ENCODE measurements around the gene COL27A1. TPM values are rescaled to one million over a fixed set of nuclear protein-coding genes. Genes with fewer than 3 reads are reported as not detected.

COL27A1 gene
- total RNA-seq, 1 donor from 2014 or later = 13.0 TPM

DNA sequence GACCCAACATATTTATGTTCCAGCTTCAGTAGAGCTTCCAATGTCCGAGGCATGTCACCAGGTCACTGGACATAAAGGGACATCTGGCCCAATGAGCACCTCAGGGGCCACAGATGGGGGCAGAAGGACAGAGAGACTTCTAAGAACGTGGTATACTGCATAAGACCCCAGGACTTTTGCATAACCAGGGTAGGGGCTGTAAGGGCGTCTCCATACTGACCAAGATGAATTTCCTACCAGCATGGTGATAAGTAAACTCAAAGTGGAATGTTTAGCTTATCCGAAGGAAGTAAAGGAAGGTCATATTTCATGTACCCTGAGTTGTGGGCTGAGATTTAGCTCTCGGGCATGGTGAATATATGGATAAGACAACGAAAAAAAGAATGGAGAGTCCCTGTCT, 17.5 kb upstream of the COL27A1 start:
- intact Hi-C loops (cut with DNase I) = no loop called here
- TF ChIP-seq, protein P1, sequence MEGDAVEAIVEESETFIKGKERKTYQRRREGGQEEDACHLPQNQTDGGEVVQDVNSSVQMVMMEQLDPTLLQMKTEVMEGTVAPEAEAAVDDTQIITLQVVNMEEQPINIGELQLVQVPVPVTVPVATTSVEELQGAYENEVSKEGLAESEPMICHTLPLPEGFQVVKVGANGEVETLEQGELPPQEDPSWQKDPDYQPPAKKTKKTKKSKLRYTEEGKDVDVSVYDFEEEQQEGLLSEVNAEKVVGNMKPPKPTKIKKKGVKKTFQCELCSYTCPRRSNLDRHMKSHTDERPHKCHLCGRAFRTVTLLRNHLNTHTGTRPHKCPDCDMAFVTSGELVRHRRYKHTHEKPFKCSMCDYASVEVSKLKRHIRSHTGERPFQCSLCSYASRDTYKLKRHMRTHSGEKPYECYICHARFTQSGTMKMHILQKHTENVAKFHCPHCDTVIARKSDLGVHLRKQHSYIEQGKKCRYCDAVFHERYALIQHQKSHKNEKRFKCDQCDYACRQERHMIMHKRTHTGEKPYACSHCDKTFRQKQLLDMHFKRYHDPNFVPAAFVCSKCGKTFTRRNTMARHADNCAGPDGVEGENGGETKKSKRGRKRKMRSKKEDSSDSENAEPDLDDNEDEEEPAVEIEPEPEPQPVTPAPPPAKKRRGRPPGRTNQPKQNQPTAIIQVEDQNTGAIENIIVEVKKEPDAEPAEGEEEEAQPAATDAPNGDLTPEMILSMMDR (IDR thresholded peaks at IDR 0.05) = no peak
- Histone ChIP-seq H3K36me3 (no peaks in the 10 kb centered on the region), H3K27ac (no peak overlapping the region), H3K9me3 (no peaks in the 10 kb centered on the region), H3K4me3 (no peak overlapping the region), H3K27me3 (ENCODE audit: low read depth) (no peaks in the 10 kb centered on the region), H3K4me1 (peaks cover 30% of the 10 kb centered on the region)
- DNase-seq (no peak), ATAC-seq (no peak)

DNA sequence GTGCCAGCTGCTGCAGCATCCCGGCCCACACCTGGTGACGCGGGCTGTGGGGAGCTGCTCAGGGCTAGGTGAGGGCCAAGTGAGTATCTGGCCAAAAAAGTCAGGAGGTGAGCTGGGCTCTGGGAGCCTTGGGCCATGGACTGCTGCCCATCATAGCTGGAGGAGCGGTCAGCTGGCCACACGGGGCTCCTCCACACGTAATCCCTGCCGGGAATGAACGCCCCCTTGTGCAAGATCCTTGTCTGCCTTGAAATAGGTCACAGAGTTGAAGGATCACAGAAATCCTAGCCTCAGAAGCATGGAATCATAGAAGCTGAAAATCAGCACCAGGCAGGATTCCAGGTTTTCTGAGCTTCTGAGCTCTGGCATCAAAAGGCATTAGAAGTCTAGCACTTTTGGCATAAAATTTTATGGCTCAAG, 16.8 kb upstream of the COL27A1 start:
- intact Hi-C loops (cut with DNase I) = no loop called here
- peaks cover 30% of the 10 kb centered on the region for H3K4me1 ChIP-seq
- DNase-seq (no peak), ATAC-seq (no peak)
- H3K27me3 ChIP-seq (ENCODE audit: low read depth) = no peaks in the 10 kb centered on the region
- H3K4me3 ChIP-seq = no peak overlapping the region
- H3K9me3 ChIP-seq = no peaks in the 10 kb centered on the region
- TF ChIP-seq, protein P1 (IDR thresholded peaks at IDR 0.05) = no peak
- H3K27ac ChIP-seq = no peak overlapping the region
- no peaks in the 10 kb centered on the region for H3K36me3 ChIP-seq

DNA sequence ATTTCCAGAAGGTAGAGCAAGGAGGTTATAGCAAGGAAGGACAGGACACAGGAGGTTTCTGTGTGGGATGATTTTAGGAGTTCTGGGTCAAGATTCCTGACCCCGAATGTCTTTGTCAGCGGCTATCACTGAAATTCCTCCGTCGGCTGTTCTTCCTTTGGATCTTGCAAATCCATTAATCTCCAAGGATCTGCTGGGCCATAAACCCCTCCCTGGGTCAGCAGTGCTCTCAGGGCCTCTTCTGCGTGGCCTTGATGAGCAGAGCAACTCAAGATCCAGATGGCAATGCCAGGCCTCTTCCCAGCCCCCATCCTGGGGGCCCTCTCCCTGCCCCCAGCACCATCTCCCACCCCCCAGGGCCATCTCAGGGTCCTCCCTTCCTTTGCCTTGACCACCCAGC, 16.3 kb upstream of the COL27A1 start:
- Histone ChIP-seq H3K27me3 (ENCODE audit: low read depth) (no peaks in the 10 kb centered on the region), H3K9me3 (no peaks in the 10 kb centered on the region), H3K36me3 (no peaks in the 10 kb centered on the region), H3K27ac (no peak overlapping the region), H3K4me1 (peaks cover 30% of the 10 kb centered on the region), H3K4me3 (no peak overlapping the region)
- ATAC-seq (no peak), DNase-seq (no peak)
- TF ChIP-seq, protein P1 (IDR thresholded peaks at IDR 0.05) = no peak
- intact Hi-C loops (cut with DNase I) = no loop called here

DNA sequence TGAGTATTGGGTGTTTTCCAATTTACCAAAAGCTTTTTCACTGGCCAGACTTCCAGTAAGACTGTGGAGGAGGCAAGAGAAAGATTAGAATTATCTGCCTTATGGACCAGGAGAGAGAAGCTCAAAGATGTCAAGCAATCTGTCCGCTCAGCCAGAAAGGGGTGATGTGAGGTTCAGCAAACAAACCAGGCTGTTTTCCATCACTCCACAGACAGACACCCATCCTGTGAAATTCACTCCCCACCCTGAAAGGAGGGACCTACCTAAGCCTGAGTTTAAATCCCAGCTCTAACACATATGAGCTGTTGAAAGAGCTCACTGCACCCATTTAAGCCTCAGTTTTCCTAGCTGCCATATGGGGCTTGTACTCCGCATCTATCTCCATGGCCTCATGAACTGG, 14.9 kb upstream of the COL27A1 start:
- no peaks in the 10 kb centered on the region for H3K27me3 ChIP-seq (ENCODE audit: low read depth)
- no peak overlapping the region for H3K27ac ChIP-seq
- H3K4me1 ChIP-seq = peaks cover 30% of the 10 kb centered on the region
- H3K36me3 ChIP-seq = no peaks in the 10 kb centered on the region
- TF ChIP-seq, protein P1 (IDR thresholded peaks at IDR 0.05) = no peak
- no peaks in the 10 kb centered on the region for H3K9me3 ChIP-seq
- ATAC-seq = no peak
- intact Hi-C loops (cut with DNase I) = no loop called here
- no peak overlapping the region for H3K4me3 ChIP-seq
- no peak for DNase-seq

DNA sequence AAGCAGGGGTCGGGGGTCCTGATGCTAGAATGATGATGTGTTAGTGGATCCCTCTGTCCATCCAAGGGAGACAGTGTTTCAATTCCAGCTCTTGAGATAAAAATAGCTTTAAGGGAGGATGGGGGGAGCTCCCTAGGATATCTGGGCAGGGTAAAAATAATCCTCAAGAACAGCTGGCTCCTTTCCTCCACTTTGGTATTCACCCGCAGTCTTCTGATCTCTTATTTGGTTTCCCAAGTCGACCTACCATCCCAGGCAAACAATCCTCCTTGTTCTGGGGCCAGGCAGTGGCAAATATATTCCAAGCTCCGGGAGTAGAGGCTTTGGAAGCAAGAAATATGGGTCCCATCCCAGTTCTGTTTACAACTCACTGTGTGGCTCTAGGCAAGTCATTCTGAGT, 14.5 kb upstream of the COL27A1 start:
- Histone ChIP-seq H3K9me3 (no peaks in the 10 kb centered on the region), H3K27ac (no peak overlapping the region), H3K27me3 (ENCODE audit: low read depth) (no peaks in the 10 kb centered on the region), H3K36me3 (no peaks in the 10 kb centered on the region), H3K4me3 (no peak overlapping the region), H3K4me1 (peaks cover 30% of the 10 kb centered on the region)
- TF ChIP-seq, protein P1 (IDR thresholded peaks at IDR 0.05) = no peak
- no peak for DNase-seq
- no peak for ATAC-seq
- intact Hi-C loops (cut with DNase I) = no loop called here
